GM19468 (cell line): Measurements from ENCODE around the gene TAOK1.

Source experiments
- ATAC-seq: cut with Tn5 transposase; IDR thresholded peaks from one replicate; pipeline ENCODE4 v1.9.1; 2021; ENCODE audit warnings: mild to moderate bottlenecking, moderate library complexity, moderate number of reproducible peaks; ENCODE audit not compliant: unreplicated experiment; ENCODE audit errors: extremely low read depth

The TAOK1 gene

DNA sequence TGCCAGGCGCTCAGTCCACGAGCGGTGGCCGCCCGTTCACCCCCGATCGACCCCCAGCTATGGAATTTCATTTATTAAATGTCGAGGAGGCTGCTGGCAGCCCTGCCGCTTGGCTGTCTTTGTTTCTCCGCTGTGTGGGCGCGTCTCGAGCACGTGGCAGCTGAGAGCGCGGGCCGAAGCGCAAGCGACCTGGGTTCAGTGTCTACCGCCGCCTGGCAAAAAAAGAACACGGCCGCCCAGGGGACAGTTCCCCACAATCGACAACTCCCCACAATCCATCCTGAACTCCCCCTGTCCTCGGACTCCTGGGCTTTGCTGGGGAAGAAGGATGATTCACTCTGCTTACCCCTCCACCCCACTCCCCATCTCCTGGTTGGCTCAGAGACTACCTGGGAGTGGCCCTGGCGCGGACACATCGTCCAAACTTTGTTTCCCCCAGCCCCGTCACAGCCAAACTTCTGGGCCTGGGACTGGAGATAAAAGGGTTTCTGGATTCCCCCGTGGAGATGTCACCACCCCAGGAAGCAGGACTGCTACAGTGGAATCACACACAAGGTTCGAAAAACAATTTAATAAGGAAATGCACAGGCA lies 201.1 kb downstream of the TAOK1 start:
- no peak for ATAC-seq

DNA sequence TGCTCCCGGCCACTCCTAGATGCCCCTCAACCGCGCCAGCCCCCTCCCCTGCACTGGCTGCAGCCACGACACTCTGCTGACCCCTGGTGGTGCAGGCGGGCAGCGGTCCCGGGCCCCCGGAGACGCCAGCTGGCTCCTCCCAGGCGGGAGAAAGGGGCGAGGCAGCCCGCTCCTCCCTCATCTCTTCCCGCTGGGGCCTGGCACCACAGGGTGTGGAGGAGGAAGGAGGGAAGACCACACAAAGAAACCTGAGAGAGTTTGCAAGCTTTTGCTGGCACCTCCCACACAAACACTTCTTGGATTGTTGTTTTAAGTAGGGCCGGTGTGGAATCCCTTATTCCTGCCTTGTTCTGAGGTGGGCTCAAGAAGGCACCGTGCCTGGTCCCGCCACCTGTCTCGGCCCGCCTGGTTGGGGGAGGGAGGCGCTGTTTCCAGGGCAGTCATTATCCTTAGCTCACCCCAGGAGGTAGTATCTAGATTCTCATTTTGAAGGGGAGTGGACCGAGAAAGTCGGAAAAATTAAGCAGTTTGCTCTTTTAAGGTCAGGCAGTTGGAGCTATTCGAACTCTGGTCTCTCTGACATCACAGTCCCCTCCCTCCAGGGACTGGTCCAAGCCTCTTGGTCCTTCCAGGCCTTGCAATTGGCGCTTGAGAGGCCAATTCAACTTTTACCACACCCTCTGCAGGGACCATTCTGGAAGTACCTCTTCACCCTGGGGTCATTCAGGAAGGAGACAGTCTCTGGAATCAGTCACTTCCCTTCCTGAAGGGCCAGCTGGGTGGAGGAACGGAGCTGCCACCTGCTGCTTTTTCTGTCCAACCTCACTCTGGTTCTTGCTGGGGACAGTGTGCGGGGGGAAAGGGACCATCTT lies 201.8 kb downstream of the TAOK1 start:
- no peak for ATAC-seq

GRCh38 chr17:29592850-29593551 lies 202.8 kb downstream of the TAOK1 start, which contains the start of gene ANKRD13B:
TSS of gene ANKRD13B (plus strand) at chr17:29593132. CDS start at chr17:29593622, 490 bp downstream.
- ATAC-seq = no peak

GRCh38 chr17:29593591-29594518 lies 203.7 kb downstream of the TAOK1 start:
- no peak for ATAC-seq

- ATAC-seq = no peak
These were observed 204.4 kb downstream of the TAOK1 start for GRCh38 chr17:29594519-29595090.

GRCh38 chr17:29595107-29595942 lies 205.2 kb downstream of the TAOK1 start:
- no peak for ATAC-seq

- no peak for ATAC-seq
These were observed 206.0 kb downstream of the TAOK1 start for GRCh38 chr17:29595943-29596774.

DNA sequence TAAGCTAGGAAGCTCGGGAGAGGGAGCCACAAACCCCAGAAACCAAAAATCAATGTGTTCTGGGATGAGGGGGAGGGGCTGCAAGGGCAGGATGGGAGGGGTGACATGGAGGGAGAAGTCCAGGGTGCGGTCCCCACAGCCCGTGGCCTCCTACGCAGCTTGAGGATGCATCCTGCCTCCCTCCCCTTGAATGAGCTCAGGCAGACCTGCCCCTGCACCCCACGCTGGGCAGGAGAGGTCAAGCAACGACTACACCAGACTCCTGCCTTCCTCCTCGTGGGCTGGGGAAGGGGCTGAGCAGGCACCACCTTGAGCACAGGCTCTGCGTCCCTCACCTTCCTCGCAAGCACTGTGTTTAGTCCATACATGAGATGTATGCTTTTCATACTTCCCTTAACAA lies 206.6 kb downstream of the TAOK1 start:
- no peak for ATAC-seq

DNA sequence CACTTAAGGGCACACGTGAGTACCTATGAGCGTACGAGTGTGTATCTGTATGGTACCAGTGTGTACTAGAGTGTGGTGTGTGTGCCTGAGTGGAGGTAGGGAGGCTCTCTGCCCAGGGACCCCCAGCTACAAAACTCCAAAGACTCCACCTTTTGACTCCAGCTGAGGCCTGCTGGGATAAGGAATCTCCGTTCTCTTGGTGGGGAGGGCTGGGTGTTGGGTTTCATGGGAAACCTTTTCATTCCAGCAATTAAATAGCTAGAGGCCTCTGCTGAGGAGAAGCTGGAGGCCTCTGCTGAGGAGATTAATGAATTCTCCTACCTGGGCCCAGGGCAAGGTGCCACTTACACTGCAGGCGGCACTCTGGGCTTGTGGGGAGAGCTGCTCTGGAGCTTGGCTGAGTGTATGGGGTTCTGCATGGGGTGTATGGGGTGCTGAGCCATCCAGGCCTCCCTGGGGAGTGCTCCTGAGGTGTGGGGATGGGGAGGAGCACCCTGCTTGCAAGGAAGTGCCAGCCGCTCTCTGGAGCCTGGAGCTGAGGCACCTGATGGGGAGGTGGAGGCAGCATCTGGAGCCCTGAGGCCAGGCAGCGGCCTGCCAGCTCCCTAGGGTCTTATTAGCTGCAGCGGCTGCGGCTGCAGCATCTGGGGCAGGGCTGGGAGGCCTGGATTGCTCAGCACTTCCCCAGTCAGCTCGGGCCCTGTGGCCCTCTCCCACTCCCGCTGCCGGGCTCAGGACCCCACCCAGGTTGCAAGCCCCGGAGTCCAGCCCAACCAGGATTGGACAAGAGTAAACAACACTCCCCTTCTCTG lies 207.4 kb downstream of the TAOK1 start:
- no peak for ATAC-seq
